ENCODE results near the gene ACSL1. TPM values are rescaled to one million over a fixed set of nuclear protein-coding genes. Genes with fewer than 3 reads are reported as not detected.

The ACSL1 gene
- total and polyA plus RNA-seq, 2 donors (not counting 3 experiments of a cell fraction or from before 2014, with no cell fraction given), result 7.3 to 17.7 TPM

DNA sequence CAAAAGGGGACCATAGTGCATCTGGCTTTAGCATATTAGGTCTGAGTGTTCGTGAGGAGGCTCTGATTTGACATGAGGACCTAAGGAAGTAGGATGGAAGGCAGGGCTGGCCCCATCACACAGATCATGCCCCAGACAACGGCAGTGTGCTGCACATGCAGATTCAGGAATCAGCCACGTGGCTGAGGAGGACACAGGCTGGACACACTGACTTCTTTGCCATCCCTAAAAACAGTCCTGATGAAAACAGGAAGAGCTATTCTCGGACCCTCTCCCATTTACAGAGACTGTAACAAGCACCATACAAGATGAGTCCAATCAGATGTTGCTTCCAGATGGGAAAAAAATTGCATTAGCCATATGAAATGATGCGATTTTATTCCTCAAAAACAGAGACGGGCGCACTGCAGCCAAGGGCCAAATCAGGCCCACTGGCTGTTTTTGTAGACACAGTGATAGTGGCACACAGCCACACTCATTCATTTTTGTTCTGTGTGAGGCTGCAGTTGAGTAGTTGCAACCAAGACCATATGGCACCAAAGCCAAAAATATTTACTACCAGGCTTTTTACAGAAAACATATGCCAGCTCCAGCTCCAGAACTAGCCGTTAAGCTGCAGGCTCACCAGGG, 41.0 kb downstream of the ACSL1 start:
- FAIRE-seq (no peak), DNase-seq (ENCODE audit: low read depth, low spot score) (no peak)
- no peaks in the 10 kb centered on the region for H3K36me3 ChIP-seq (ENCODE audit: control insufficient read depth in 2 of 2, extremely low read depth in 1 of 2, insufficient read depth in 2 of 2, low read length in 2 of 2)
- H3K9me3 ChIP-seq (replicated peaks; ENCODE audit: control insufficient read depth, insufficient read depth, low read length), result no peaks in the 10 kb centered on the region
- H3K27me3 ChIP-seq (ENCODE audit: control insufficient read depth in 2 of 2, insufficient read depth in 2 of 2, low read length in 2 of 2), result no peaks in the 10 kb centered on the region
- H3K27ac ChIP-seq (ENCODE audit: insufficient read depth, low read depth, low read length), result no peak overlapping the region
- no peaks in the 10 kb centered on the region for H3K79me2 ChIP-seq (ENCODE audit: control insufficient read depth, insufficient read depth, low read length)
- CTCF ChIA-PET, result interaction anchor here (1.4 kb wide), 1 partner anchor 39 kb away, joined by 3 read pairs; no protein-coding TSS in a partner anchor
- BruUV-seq (replicated peaks), result no TSS peak
- H3K9ac ChIP-seq (replicated peaks; ENCODE audit: extremely low read depth, insufficient read depth, low read length), result no peak overlapping the region
- dilution Hi-C loops (cut with MboI; ENCODE audit: extremely low pct_ligation_motif_present, low sequenced_read_pairs), result no loop called here
- H3K4me1 ChIP-seq (ENCODE audit: control insufficient read depth, extremely low read depth, insufficient read depth, low read length), result peaks cover 7% of the 10 kb centered on the region
- POLR2A ChIA-PET, result no interaction called here
- no peak overlapping the region for H3K4me2 ChIP-seq (ENCODE audit: insufficient read depth, low read length)
- H3K4me3 ChIP-seq (replicated peaks in 1 of 3; ENCODE audit: insufficient read depth in 1 of 3, low read depth in 1 of 3, low read length in 3 of 3), result no peak overlapping the region
- no peaks in the 10 kb centered on the region for H4K20me1 ChIP-seq (replicated peaks; ENCODE audit: control insufficient read depth, extremely low read depth, insufficient read depth, low read length)
- H2AFZ ChIP-seq (ENCODE audit: low read depth, low read length), result no peak overlapping the region
- intact Hi-C loops (cut with micrococcal nuclease), result no loop called here
- no peaks in the 10 kb centered on the region for H3K9me1 ChIP-seq (replicated peaks; ENCODE audit: control insufficient read depth, extremely low read depth, insufficient read depth, low read length)
- TF ChIP-seq CTCF (IDR thresholded peaks at IDR 0.05; ENCODE audit: extremely low read depth in 1 of 2, insufficient read depth in 1 of 2, low read depth in 1 of 2, low read length in 2 of 2) (no peak), EZH2 (IDR thresholded peaks at IDR 0.05; ENCODE audit: borderline replicate concordance, low read depth, low read length, severe bottlenecking) (no peak), POLR2A (IDR thresholded peaks at IDR 0.05; ENCODE audit: low read depth, low read length) (no peak), POLR2AphosphoS5 (IDR thresholded peaks at IDR 0.05; ENCODE audit: insufficient read depth, low read depth, low read length) (no peak), MYC (IDR thresholded peaks at IDR 0.05; ENCODE audit: low read depth, low read length) (no peak), FOS (IDR thresholded peaks at IDR 0.05; ENCODE audit: borderline replicate concordance, insufficient read depth, low read length) (no peak), GATA2 (IDR thresholded peaks at IDR 0.05; ENCODE audit: insufficient read depth, insufficient read length, low read depth, low read length) (no peak), JUN (IDR thresholded peaks at IDR 0.05; ENCODE audit: borderline replicate concordance, insufficient read depth, insufficient read length, low read depth) (no peak)
- TF ChIP-seq, protein P1, sequence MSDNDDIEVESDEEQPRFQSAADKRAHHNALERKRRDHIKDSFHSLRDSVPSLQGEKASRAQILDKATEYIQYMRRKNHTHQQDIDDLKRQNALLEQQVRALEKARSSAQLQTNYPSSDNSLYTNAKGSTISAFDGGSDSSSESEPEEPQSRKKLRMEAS (IDR thresholded peaks at IDR 0.05; ENCODE audit: insufficient read depth, insufficient read length), result no peak

All from endothelial cell of umbilical vein (primary cell).